IPS-20b (cell line): ENCODE measurements around the gene BST2.
A peak's percentile ranks its signal among the peaks of the same experiment; 100 is the strongest.

Source experiments
- H3K27ac ChIP-seq: one replicate; pipeline ENCODE4 v1.5.1; 2013; ENCODE audit warnings: low read length
- H3K27me3 ChIP-seq: 2 replicates; pipeline ENCODE4 v1.6.1; 2013; ENCODE audit warnings: mild to moderate bottlenecking, low read length, inconsistent platforms; ENCODE audit not compliant: insufficient read depth
- H3K36me3 ChIP-seq: 2 replicates; pipeline ENCODE4 v1.6.1; 2013; ENCODE audit warnings: low read depth, mild to moderate bottlenecking, inconsistent platforms, low read length, moderate library complexity; ENCODE audit not compliant: insufficient read depth
- H3K4me1 ChIP-seq: 2 replicates; pipeline ENCODE4 v1.6.1; 2013; ENCODE audit warnings: mild to moderate bottlenecking, control low read depth, inconsistent platforms, low read length, moderate library complexity; ENCODE audit not compliant: insufficient read depth
- H3K4me3 ChIP-seq: 2 replicates; pipeline ENCODE4 v1.5.1; 2013; ENCODE audit warnings: mild to moderate bottlenecking, low read length, inconsistent platforms
- H3K9ac ChIP-seq: 2 replicates; pipeline ENCODE4 v1.6.1; 2013; ENCODE audit warnings: low read depth, mild to moderate bottlenecking, inconsistent platforms, low read length, moderate library complexity
- H3K9me3 ChIP-seq: 2 replicates; pipeline ENCODE4 v1.6.1; 2013; ENCODE audit warnings: mild to moderate bottlenecking, low read depth, low read length, inconsistent platforms; ENCODE audit not compliant: insufficient read depth

Gene BST2

DNA sequence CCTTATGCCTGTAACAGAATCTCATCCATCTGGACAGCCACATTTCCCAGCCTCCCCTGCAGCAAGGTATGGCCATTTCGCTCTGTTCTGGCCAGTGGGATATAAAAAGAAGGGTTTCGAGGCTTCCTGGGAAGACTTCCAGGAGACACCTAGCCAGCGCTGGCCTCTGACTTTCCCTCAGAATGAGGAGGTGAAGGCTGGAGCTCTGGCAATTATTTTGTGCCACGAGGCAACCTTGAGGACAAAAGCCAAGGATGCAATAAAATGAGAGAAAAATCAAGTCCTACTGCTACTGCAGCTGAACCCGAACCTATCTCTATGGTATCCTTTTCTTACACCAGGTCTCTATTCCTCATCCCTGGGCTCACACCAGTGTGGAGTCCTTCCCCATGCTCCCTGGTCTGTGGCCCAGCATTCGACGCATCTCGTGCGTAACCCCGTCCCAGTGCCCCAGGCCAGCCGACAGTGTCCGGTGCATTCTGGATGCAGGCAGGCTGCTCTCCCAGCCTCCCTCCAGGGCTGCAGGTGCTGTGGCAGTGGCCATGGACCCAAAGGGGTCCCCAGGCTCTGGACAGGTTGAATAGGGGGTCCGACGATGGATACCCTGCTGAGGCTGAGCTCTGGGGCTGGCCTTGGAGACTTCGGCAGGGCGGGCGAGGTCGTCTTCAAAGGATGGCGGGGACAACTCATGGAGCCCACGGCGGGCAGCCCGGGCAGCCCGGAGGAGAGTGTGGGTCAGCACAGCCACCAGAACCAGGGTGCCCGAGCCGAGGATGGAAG, 30.9 kb upstream of the BST2 start:
- H3K27ac ChIP-seq: no peak overlapping the region
- H3K9me3 ChIP-seq: no peaks in the 10 kb centered on the region
- H3K4me3 ChIP-seq: no peak overlapping the region
- no peak overlapping the region for H3K9ac ChIP-seq
- no peaks in the 10 kb centered on the region for H3K4me1 ChIP-seq
- H3K36me3 ChIP-seq: no peaks in the 10 kb centered on the region
- no peaks in the 10 kb centered on the region for H3K27me3 ChIP-seq

DNA sequence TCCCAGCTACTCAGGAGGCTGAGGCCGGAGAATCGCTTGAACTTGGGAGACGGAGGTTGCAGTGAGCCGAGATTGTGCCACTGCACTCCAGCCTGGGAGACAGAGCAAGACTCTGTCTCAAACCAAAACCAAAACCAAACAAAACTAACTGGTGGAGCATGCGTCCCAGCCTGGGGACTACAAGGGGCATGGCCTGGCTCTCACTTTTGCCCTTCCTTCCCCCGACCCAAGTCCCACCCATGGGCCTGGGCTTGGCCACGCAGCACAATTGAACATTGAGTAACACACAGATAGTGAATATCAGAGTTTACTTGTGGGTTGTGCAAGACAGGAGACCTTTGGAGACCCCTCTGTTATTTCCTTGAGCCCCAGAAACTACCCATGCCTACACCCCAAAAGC, 29.8 kb upstream of the BST2 start:
- Histone ChIP-seq H3K9me3 (no peaks in the 10 kb centered on the region), H3K27ac (no peak overlapping the region), H3K36me3 (no peaks in the 10 kb centered on the region), H3K9ac (no peak overlapping the region), H3K27me3 (no peaks in the 10 kb centered on the region), H3K4me1 (no peaks in the 10 kb centered on the region), H3K4me3 (no peak overlapping the region)

DNA sequence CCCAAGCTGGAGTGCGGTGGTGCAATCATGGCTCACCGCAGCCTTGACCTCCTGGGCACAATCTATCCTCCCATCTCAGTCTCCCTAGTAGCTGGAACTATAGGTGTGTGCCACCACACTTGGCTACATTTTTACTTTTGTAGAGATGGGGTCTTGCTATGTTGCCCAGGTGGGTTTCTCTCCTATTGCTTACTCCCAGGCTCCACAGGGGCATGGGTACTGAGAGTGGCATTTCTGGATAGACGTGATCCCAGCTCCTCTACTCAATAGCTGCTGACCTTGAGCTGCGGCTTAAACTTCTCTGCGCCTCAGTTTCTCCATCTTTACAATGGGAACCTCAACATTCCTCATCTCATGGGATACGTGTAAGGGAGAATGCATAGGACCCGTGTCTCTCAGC, 26.0 kb upstream of the BST2 start:
- Histone ChIP-seq H3K9me3 (no peaks in the 10 kb centered on the region), H3K27ac (no peak overlapping the region), H3K36me3 (no peaks in the 10 kb centered on the region), H3K27me3 (no peaks in the 10 kb centered on the region), H3K9ac (no peak overlapping the region), H3K4me3 (no peak overlapping the region), H3K4me1 (no peaks in the 10 kb centered on the region)

DNA sequence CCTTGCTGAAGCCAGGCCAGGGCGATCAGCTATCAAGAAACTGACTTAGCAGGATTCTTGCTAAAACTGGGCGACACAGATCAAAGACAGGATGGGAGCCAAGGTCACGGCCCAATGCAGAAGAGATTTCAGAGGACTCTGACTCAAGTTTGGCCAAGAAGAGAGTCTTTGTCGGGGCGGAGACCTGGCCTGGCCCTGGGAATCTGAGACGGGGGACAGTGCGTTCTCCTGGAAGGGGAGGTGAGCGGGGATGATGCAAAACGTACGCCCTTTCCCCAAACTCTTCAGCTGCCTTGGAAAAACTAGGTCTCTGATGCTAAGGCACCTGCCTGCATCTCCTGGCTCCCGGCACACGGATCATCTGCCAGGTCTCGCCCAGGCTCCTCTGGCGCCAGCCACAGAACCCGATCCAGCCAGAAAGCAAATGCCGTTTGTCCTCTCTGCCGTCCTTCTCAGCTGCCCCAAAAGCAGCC, 24.2 kb upstream of the BST2 start:
- no peaks in the 10 kb centered on the region for H3K9me3 ChIP-seq
- H3K4me1 ChIP-seq: no peaks in the 10 kb centered on the region; the same call in 1 of the 2 replicates
- H3K4me3 ChIP-seq: no peak overlapping the region
- H3K36me3 ChIP-seq: no peaks in the 10 kb centered on the region
- H3K9ac ChIP-seq: no peak overlapping the region
- H3K27ac ChIP-seq: no peak overlapping the region
- no peaks in the 10 kb centered on the region for H3K27me3 ChIP-seq

DNA sequence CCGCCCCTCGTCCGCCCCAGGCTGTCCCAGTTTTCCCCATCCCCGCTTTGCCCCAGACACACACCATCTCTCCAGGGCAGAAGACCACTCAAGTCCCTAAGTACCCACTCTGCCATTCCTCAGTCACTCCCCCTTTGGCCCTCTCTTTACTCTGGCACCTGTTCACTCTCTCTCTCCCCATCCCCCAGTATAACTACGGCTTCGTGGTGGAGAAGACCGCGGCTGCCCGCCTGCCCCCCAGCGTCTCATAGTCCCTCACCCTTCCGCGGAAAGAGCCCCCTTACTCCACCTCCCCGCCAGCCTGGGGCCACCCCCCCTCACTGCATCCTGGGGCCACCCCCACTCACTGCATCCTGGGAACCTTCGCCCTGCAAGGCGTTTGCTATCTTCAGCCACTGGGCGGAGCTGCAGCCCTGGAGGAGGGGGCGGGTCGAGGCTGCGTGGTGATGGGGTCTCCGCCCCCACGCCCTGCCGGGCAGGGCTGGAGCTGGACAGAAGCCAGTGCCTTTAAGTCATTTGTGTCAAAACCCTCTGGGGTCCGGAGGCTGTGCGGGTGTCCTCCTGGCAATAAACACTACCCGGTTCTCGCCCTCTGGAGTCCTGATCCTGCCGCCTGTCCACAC, 19.4 kb upstream of the BST2 start:
- Histone ChIP-seq H3K4me1 (peaks cover 2% of the 10 kb centered on the region; the same call in 1 of the 2 replicates), H3K9me3 (no peaks in the 10 kb centered on the region), H3K27me3 (peaks cover 3% of the 10 kb centered on the region; the same call in 1 of the 2 replicates), H3K4me3 (peak overlapping the region; percentile 65; the same call in 1 of the 2 replicates), H3K27ac (no peak overlapping the region), H3K9ac (peak overlapping the region; percentile 64; the same call in 1 of the 2 replicates), H3K36me3 (no peaks in the 10 kb centered on the region)

DNA sequence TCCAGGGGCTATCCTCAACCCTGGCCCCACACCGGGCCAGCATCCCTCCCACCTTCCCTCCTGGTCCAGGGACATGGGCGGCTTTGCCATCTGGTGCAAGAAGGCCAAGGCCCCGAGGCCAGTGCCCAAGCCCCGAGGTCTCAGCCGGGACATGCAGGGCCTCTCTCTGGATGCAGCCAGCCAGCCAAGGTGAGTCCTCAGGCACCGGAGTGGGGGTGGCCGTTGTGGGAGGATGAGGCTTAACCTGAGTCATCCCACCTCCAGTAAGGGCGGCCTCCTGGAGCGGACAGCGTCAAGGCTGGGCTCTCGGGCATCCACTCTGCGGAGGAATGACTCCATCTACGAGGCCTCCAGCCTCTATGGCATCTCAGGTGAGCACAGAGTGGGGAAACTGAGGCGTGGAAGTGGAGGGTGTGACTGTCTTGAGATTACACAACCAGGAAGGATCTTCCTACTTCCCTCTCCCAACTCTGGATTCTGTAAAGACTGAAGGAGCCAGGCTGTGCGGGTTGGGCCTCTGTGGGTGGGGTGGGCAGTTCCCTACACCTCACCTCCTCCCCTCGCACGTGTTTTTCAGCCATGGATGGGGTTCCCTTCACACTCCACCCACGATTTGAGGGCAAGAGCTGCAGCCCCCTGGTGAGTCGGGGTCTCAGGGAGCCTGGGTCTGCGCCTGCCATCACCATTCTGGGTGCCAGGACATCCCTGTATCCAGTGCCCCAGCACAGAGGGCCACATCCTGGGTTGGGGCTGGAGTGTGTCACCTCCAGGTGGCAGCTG, 18.2 kb upstream of the BST2 start:
- Histone ChIP-seq H3K27ac (no peak overlapping the region), H3K36me3 (no peaks in the 10 kb centered on the region), H3K9ac (no peak overlapping the region), H3K4me1 (peaks cover 8% of the 10 kb centered on the region; the same call in 1 of the 2 replicates), H3K9me3 (no peaks in the 10 kb centered on the region), H3K27me3 (peaks cover 3% of the 10 kb centered on the region; the same call in 1 of the 2 replicates), H3K4me3 (no peak overlapping the region)

DNA sequence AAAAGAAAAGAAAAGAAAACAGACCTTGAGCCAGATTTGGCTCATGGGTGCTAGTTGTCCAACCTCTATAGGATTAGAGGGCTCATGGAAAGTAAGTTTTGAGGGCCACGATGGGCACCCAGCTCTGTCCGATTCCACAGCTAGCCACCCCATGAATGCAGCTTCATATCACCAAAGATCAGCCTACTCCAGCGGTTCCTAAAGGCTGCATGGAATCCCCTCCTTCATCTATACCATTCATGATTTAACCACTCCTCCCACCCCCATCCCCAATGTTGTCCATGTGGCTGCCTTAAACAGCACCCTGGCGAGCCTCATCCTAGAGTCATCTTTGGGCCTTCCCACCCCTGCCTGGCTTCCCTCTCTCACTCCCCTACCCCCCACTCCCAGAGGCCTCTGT, 16.5 kb upstream of the BST2 start:
- Histone ChIP-seq H3K9ac (no peak overlapping the region), H3K27me3 (peaks cover 3% of the 10 kb centered on the region; the same call in 1 of the 2 replicates), H3K4me3 (no peak overlapping the region), H3K27ac (no peak overlapping the region), H3K9me3 (no peaks in the 10 kb centered on the region), H3K4me1 (peaks cover 8% of the 10 kb centered on the region; the same call in 1 of the 2 replicates), H3K36me3 (no peaks in the 10 kb centered on the region)

DNA sequence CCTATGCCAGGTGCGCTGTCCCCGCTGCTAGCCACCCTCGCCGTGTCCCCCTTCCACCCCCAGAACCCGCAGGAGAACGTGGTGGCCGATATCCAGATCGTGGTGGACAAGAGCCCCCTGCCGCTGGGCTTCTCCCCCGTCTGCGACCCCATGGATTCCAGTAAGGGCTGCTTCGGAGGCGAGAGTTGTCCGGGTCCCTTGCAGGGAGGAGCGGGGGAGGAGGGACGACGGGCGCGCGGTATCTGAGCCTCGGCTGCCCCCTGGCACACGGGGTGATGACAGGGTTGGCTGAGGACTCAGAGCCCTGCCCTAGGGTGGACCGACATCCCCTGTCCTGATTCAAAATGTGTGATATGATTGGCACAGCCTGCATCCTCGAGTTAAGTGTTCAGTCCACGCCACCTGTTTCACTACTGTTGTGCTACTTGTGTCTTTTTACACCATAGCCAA, 15.1 kb upstream of the BST2 start:
- no peak overlapping the region for H3K27ac ChIP-seq
- H3K36me3 ChIP-seq: no peaks in the 10 kb centered on the region
- no peaks in the 10 kb centered on the region for H3K9me3 ChIP-seq
- peaks cover 3% of the 10 kb centered on the region; the same call in 1 of the 2 replicates for H3K27me3 ChIP-seq
- H3K9ac ChIP-seq: peak overlapping the region; percentile 69; the same call in 1 of the 2 replicates
- H3K4me1 ChIP-seq: peaks cover 10% of the 10 kb centered on the region; the same call in 1 of the 2 replicates
- peak overlapping the region; percentile 85 for H3K4me3 ChIP-seq

DNA sequence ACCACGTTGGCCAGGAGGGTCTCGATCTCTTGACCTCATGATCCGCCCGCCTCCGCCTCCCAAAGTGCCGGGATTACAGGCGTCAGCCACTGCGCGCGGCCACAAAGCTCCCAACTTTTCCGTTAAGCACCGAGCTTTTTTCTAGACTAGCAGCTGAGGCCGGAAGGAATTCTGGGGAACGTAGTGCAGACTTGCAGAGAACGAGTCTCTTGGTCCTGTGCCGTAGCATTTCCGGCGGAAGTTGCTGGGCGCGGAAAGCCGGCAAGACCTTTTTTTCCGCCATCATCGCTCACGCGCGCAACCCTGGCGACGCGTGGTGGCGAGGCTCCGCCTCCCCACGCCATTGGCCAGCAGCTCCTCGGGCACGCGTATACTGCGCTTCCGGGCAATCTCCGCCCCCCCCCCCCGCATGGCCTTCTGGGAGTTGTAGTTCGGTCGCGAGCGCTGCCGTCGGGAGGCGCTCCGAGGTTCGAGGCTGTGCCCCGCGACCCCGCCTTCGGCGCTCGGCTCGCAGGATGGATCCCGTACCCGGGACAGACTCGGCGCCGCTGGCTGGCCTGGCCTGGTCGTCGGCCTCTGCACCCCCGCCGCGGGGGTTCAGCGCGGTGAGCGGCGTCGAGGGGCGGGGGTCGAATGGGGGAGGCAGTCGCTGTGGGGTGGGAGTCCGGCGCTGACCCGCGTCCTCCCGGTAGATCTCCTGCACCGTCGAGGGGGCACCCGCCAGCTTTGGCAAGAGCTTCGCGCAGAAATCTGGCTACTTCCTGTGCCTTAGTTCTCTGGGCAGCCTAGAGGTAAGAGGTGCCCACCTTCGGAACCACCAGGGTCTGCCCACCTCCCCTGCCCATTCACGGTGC, 14.4 kb upstream of the BST2 start, which contains the start of gene MVB12A:
MVB12A (plus strand) TSS at position 427 of the 854 bp plus-strand sequence; CDS start at position 516, 89 bp downstream.
- H3K27me3 ChIP-seq: peaks cover 3% of the 10 kb centered on the region; the same call in 1 of the 2 replicates
- H3K9me3 ChIP-seq: no peaks in the 10 kb centered on the region
- H3K36me3 ChIP-seq: no peaks in the 10 kb centered on the region
- peak within 1 kb of the TSS; percentile 85 for H3K4me3 ChIP-seq
- peaks cover 13% of the 10 kb centered on the region; the same call in 1 of the 2 replicates for H3K4me1 ChIP-seq
- peak within 1 kb of the TSS; percentile 70; the same call in 1 of the 2 replicates for H3K9ac ChIP-seq
- no peak within 1 kb of the TSS for H3K27ac ChIP-seq

DNA sequence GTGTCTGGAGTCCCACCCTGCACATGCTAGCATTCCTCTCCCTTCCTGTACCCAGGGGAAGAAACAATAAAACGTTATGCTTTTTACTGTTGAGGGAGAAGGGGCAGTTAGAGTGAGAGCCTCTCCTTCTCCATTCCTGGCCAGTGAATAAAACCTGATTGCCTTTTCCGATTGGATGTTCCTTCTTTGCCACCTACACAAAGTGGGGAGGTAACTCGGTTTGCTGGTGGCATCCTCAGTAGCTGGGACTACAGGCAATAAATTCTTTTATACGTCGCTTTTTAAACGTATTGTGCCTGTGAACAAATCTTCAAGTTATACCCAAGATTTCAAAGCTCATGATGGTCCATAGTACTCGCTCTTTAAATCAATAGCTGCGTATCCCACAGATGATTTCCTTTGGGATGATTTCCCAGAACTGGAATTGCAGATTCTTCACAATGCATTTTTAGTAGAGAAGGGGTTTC, 13.8 kb upstream of the BST2 start:
- Histone ChIP-seq H3K4me1 (peaks cover 13% of the 10 kb centered on the region; the same call in 1 of the 2 replicates), H3K4me3 (peak overlapping the region; percentile 62), H3K27me3 (peaks cover 3% of the 10 kb centered on the region; the same call in 1 of the 2 replicates), H3K36me3 (no peaks in the 10 kb centered on the region), H3K27ac (no peak overlapping the region), H3K9me3 (no peaks in the 10 kb centered on the region), H3K9ac (peak overlapping the region; percentile 70; the same call in 1 of the 2 replicates)
